ENCODE data around the gene FADS3.

FADS3 gene

GRCh38 chr11:61914471-61915171, 23.3 kb upstream of the FADS3 start:
- H3K4me3 ChIP-seq (ENCODE audit: low read depth, low read length), result no peak overlapping the region

DNA sequence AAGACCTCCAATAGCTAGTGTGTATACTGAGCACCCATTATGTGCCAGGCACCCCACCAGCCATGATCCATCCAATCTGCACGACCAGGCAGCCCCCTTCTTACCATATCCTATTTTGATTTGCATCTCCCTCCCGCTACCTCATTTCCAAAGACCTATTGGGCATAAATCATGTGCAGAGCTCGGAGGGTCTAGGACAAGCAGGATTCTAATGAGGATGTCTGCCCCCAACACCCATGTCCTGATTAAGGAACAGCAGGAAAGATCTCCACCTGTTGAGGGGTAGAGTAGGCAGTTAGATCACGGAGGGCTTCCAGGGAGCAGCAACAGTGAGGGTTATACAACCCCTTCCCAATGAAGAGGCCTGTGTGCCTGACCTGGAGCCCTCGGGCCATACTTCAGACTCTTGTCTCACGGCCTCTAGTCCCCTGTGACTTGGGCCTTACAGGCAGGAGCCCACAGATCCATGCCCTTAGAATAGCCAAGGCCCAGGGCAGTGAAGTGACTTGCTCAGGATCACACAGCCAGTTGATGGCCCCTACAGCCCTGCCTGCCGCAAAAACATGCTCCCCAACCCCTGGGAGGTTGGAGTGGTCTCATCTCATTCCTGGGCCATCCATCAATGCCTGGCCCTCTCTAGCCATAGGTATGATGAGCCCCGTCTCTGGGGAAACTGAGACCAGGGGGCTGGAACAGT, 22.5 kb upstream of the FADS3 start:
- no peak overlapping the region for H3K4me3 ChIP-seq (ENCODE audit: low read depth, low read length)

DNA sequence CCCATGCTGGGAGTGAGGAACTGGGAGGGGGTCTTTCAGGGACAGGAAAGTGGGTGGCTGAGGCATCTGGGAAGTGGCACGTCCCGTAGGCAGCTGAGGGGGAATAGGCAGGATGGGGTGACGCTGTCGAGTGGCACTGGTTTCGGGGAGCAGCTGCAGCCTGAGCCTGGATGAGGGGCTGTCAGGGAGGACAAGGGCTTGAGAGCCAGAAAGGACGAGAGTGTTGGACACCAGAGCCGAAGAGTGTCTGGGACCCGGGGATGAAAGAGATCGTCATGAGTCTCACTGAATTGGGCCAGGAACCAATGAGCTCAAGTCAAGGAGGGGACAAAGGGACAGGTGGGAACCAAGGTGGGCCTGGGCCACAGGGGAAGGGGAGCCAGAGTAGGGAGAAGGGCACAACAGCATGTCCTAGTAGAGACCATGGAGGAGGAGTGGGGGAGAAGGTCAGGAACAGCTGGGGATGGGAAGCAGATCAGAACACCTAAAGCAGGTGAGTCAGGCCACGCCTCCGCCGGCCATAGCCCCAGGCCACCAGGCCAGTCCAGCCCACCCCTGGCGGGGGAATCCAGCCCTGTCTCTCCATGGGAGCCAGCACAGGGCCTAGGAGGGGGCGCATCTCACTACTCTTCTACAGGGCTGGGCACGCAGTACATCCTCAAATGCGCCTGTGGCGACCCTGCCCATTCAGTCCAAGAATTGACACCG, 21.8 kb upstream of the FADS3 start:
- H3K4me3 ChIP-seq (ENCODE audit: low read depth, low read length), result no peak overlapping the region

DNA sequence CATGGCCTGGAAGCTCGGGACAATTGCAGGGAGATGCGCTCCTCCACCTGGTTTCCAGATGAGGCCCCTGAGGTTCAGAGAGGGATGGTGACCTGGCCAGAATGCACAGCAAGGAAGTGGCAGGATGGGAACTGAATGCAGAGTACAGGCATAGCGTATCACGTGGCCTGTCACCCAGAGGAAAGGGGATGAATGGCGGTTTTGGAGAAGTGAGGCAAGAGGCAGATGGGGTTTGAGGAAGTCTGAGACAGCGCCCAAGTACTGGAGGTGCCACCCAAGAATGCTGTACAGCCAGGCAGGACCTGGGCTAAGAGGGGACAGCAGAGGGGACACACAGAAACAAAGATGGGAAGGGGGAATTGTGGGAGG, 21.2 kb upstream of the FADS3 start:
- no peak overlapping the region for H3K4me3 ChIP-seq (ENCODE audit: low read depth, low read length)

- H3K4me3 ChIP-seq (ENCODE audit: low read depth, low read length), result no peak overlapping the region
Observed at GRCh38 chr11:61911701-61912529, 20.6 kb upstream of the FADS3 start.

DNA sequence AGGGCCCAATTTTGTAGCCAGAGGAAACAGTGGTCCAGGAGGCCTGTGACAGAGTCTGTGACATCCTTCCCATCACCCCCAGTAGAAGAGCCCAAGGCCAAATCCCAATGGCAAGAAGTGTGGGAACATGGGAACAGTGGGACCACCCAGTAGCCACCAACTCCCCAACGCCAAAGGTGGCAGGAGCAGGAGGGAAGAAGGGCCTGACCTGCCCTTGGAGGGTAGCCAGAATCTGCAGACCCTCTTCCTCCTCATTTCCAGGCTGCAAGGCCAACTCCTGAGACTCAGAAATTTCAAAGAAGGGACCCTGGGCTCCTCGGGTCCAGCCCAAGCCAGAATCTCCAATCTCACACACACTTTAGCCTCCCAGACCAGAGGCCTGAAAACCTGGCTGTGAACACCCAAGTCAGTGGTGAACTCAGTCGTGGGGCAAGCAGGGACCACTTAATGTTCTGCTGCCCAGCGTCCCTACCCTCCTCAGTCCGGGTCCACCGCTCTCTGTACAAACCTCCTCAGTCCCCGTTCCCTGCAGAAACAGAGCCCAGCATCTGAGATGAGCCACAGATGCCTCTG, 19.9 kb upstream of the FADS3 start:
- no peak overlapping the region for H3K4me3 ChIP-seq (ENCODE audit: low read depth, low read length)

GRCh38 chr11:61910187-61911127, 19.1 kb upstream of the FADS3 start:
- no peak overlapping the region for H3K4me3 ChIP-seq (ENCODE audit: low read depth, low read length)

DNA sequence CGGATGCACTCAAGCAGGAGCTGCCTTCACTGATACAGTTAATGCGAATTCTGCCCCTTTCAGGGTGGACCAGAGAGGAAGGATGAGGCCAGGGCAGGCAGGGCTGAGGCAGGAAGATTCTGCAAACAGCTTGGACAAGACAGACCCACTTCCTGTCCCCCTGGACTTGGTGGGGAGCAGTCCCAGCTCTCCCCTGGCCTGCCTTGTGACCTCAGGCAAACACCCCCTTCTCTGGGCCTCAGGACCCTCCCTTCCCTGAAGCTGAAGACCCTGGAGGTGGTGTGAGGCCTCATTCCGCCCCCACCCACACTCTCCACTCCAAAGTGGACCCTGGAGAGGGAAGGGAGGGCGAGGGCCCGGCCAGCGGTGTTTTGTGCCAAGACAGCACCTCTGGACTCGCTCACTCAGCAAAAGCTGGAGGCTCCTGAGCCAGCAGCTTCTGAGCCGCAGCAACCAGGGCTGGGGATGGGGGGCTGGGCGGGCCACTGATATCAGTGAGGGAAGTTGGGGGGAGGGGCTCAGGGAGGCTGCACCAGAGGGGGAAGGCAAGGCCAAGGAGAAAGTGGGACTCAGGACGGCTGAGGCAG, 17.5 kb upstream of the FADS3 start:
- H3K4me3 ChIP-seq (ENCODE audit: low read depth, low read length), result no peak overlapping the region

DNA sequence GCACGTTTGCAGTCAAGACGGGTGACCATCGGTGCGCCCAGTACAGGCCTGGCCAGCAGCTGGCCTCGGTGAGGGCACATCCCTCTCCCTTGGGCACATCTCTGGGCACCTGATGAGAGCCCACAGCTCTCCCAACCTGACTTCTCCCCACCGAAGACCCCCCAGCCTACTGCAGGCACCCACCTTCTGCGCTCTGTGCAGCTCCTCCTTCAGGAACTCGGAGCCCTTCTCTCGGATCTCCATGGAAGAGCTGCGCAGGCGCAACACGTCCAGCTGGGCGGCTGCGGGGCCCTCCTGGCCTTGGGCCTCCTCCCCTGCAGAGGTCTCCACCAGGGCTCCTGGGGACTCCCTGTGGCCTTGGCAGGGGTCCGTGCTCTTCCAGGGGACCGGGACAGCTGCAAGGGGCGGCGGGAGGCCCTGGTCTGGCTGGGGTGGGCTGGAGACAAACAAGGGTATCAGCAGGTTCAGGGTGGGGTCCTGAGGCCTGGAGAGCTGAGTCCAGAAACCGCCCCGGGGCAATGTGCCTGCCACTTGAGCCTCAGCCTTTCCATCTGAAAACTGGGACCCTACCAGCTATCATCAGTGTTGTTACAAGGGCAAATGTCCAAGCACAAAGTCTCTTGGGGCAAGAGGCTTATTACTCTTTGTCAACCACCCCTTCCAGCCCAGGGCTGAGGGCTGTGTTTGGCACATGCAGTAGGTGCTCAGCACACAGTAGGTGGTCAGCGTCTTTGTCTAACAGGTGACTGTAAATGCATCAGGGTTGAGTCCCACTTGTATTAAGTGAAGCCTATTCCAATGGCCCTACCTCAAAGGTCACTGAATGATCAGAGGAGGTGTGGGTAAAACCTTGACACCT, 16.8 kb upstream of the FADS3 start:
- H3K4me3 ChIP-seq (ENCODE audit: low read depth, low read length), result no peak overlapping the region

DNA sequence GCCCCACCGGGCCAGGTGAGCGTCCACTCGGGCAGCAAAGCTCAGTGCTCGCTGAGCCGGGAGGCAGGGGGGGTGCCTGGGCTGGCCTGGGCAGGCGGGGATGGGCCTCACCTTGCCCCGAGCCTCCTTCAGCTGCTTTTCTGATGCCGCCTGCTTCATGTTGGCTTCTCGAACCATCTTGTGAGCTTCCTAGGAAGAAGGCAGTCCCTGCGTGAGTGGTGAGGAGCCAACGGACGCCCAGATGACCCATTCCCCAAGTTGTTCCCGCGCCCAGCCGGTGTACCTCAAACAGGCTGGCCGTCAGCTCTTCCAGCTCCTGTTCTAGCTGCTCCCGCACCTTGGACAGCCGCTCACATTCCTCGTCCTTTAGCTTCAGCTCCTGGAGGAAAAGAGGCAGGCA, 15.9 kb upstream of the FADS3 start:
- H3K4me3 ChIP-seq (ENCODE audit: low read depth, low read length), result no peak overlapping the region

GRCh38 chr11:61906522-61906909, 15.2 kb upstream of the FADS3 start:
- H3K4me3 ChIP-seq (ENCODE audit: low read depth, low read length), result no peak overlapping the region

DNA sequence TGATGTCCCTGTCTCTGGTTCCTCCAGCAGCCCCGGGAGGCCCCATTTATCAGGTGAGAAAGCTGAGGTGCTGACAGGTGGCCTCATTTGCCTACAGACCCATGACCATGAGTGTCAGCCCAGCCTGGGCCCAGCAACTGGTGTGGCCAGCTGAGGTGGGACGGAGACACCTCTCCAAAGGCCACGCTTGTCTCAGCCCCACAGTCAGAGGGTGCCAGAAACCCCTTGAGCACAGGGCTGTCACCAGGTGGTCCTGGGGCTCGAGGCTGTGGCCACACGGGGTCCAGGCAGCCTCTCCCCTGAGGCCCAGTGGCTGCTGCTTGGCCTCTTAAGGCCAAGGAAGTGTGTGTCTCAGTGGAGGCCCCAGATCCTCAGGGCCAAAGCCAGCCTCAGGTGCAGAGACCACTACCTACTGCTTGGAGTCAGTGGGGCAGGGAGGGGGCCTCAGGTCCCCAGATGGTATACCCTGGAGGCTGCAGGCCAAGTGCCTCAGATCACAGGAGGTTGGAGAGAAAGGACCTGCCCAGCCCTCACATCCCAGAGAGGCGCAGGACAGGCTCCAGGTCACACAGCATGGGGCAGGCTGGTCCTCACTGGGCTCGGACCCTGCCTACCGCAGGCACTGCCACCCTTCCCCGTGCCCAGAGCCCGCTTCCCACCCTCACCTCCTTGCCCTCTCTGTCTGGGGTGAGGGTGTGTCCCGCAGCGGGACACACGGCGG, 14.6 kb upstream of the FADS3 start:
- H3K4me3 ChIP-seq (ENCODE audit: low read depth, low read length), result no peak overlapping the region

DNA sequence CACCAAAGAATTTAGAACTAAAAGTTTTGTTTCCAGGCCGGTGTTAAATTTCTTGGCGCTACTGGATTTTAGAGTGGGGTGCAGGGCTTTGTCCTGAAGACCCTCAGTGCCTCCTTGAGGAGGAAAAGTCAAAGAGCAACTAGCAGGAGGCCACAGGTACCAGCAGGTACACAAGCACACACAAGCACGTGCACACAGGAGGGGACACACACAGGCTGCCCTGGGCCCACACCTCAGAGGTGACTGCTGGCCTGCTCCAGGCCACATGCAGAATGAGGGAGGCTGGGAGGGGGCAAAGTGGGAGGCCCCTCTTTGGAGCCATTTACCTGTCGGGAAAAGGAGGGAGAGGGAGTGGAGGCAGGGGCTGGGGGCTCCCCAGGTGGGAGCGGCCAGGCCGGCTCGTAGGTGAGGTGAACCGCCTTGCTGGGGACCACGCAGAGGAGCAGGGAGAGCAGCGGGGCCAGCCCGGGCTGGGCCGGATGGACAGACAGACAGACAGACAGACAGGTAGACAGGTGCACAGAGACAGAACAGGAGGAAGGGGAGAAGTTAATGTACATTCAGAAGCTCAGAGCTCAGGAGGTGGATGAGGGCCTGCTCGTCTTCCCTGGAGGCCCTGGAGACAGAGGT, 13.8 kb upstream of the FADS3 start:
- H3K4me3 ChIP-seq (ENCODE audit: low read depth, low read length), result no peak overlapping the region

DNA sequence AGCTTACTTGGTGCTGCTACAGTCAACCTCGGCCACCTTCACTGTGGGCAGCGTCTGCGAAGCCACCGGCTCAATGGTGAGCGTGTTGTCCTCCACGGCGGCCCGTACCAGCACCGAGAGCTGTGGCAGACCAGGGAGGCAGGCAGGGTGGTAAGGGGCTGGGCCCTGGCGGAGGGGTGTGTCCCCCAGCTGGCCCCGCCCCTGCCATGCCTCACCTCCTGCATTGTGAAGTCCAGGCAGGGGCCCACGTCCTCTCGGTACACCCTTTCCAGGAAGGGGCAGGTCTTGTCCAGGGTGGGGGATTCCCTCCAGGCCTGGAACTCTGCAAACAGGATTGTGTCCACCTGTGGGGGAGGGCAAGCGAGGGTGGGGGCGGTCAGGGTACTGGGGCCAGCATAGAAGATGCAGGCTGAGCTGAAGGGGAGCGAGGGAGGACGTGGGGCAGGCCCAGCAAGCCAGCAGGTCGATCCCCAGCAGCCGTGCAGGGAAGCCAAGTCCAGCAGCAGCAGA, 13.2 kb upstream of the FADS3 start:
- no peak overlapping the region for H3K4me3 ChIP-seq (ENCODE audit: low read depth, low read length)

GRCh38 chr11:61903845-61904244, 12.5 kb upstream of the FADS3 start:
- no peak overlapping the region for H3K4me3 ChIP-seq (ENCODE audit: low read depth, low read length)

DNA sequence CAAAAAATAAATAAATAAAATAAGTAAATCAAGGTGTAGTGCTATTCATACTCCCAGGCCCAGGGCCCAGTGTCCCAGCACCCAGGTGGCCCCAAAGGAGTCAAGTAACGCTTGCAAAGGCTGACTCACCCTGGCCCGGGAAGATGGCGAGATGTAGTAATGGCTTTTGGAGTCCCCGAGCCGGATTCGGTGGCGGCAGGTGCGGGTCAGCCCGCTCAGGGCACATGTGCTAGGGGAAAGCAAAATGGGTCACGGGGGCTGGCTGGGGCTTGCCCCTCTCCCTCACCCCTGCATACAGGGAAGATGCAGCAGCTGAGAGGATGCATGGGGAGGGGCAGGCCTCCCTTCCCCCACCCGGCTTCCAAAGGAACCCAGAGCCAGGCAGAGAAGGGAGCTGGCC, 11.0 kb upstream of the FADS3 start:
- no peak overlapping the region for H3K4me3 ChIP-seq (ENCODE audit: low read depth, low read length)

GRCh38 chr11:61901397-61901796, 10.1 kb upstream of the FADS3 start:
- H3K4me3 ChIP-seq (ENCODE audit: low read depth, low read length), result no peak overlapping the region
